Urinary bladder (tissue), 4 donors: Measurements from ENCODE around the gene TNIK. TPM values are rescaled to one million over a fixed set of nuclear protein-coding genes. Genes with fewer than 3 reads are reported as not detected.
A peak's percentile ranks its signal among the peaks of the same experiment; 100 is the strongest.

Experiments
- DNase-seq: peaks from one replicate; pipeline ENCODE4 v3.0.0-alpha.2; 2015; ENCODE audit errors: extremely low spot score
- H3K27ac ChIP-seq: one replicate; pipeline ENCODE4 v1.5.1; 2013; ENCODE audit warnings: low read depth, mild to moderate bottlenecking, moderate library complexity
- H3K36me3 ChIP-seq: one replicate; pipeline ENCODE4 v1.6.1; 2013; ENCODE audit warnings: mild to moderate bottlenecking, moderate library complexity; ENCODE audit not compliant: insufficient read depth
- H3K4me1 ChIP-seq: one replicate; pipeline ENCODE4 v1.6.1; 2013; ENCODE audit warnings: mild to moderate bottlenecking, moderate library complexity; ENCODE audit not compliant: insufficient read depth
- H3K4me3 ChIP-seq: one replicate; pipeline ENCODE4 v1.5.1; 2013; ENCODE audit warnings: low read depth, low read length
- WGBS: extraction: QIAGEN DNeasy Blood & Tissue Kit; methylation state at CpG from one replicate; pipeline ENCODE4 v1.1.7; 2013; 5-methylcytosine and 5-hydroxymethylcytosine counted together
- polyA plus RNA-seq: library from polyadenylated mRNA; stranded (reverse); fragments of 200-250 nt; gene quantifications from one replicate; pipeline ENCODE4 v1.2.3, GENCODE V29; 2013
- total RNA-seq: library from RNA; depleted of rRNA; stranded (reverse); fragments of >200 nt; gene quantifications from one replicate; pipeline ENCODE4 v1.2.3, GENCODE V29; 2014
- donor health status: healthy with polysubstance abuse.
- donor health status: healthy.

Gene TNIK
- total and polyA plus RNA-seq, 2 donors = 6.5 to 26.6 TPM

- Histone ChIP-seq H3K4me1 (no peaks in the 10 kb centered on the region), H3K4me3 (no peak overlapping the region), H3K27ac (no peak overlapping the region), H3K36me3 (no peaks in the 10 kb centered on the region)
- 79% methylated on average over 1 of the region's 1 CpG for WGBS
- DNase-seq = no peak
Observed at GRCh38 chr3:171412473-171412872, 47.7 kb downstream of the TNIK start.

DNA sequence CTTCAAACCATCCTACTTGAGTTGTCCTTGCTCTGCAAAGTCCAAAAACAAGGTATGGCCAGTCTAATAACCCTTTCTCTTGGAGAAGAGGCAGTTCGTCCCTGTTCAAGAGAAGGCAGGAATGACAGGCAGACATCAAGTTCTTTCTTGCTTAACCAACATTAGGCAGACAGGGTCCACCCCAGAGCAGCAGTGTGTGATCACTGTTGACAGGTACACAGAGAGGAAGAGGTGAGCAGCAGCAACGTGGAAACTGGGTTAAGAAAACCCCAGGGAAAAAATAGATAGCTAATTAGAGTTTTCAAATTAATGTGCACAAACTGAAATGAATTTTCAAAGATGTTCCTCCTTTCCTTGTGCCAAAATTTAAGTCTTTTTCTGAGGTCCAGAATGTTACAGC is 48.2 kb downstream of the TNIK start:
- 81% methylated on average over 2 of the region's 2 CpGs for WGBS
- no peak overlapping the region for H3K27ac ChIP-seq
- no peaks in the 10 kb centered on the region for H3K4me1 ChIP-seq
- no peak for DNase-seq
- H3K4me3 ChIP-seq = no peak overlapping the region
- no peaks in the 10 kb centered on the region for H3K36me3 ChIP-seq

GRCh38 chr3:171410186-171410585 is 50.0 kb downstream of the TNIK start:
- Histone ChIP-seq H3K27ac (no peak overlapping the region), H3K36me3 (no peaks in the 10 kb centered on the region), H3K4me1 (no peaks in the 10 kb centered on the region), H3K4me3 (no peak overlapping the region)
- DNase-seq = no peak
- 97% methylated on average over 6 of the region's 6 CpGs for WGBS

- H3K4me1 ChIP-seq = no peaks in the 10 kb centered on the region
- H3K4me3 ChIP-seq = no peak overlapping the region
- DNase-seq = no peak
- no peaks in the 10 kb centered on the region for H3K36me3 ChIP-seq
- no peak overlapping the region for H3K27ac ChIP-seq
- 83% methylated on average over 3 of the region's 3 CpGs for WGBS
Observed at GRCh38 chr3:171407759-171408158, 52.4 kb downstream of the TNIK start.

DNA sequence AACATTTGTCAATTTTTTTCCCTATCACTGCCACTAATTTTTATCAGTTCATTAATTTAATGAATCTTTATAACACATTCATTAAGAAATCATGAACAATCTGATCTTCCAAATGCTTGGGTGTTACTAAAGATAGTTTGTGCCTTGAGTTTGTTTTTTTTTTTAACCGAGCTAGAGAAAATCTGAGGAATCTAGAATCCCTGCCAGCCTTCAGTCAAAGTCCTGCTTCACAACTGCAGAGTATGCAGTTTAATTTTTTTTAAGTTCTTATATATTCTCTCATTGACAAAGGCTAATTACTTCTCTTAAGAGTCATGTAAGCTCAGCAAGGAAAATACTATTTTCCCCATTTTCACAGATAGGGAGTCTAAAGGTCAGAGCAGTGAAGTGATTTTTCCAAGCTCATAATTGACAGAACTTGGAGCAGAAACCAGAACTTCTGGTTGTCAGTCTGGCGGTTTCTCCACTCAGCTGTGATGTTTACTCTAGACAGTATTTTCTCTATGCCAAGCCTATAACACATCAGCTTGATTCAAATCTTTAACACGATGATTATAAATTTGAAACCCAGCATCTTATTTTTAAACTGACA is 55.7 kb downstream of the TNIK start:
- H3K27ac ChIP-seq = no peak overlapping the region
- WGBS = 30% methylated on average over 3 of the region's 3 CpGs
- no peak overlapping the region for H3K4me3 ChIP-seq
- DNase-seq = no peak
- H3K4me1 ChIP-seq = no peaks in the 10 kb centered on the region
- no peaks in the 10 kb centered on the region for H3K36me3 ChIP-seq

DNA sequence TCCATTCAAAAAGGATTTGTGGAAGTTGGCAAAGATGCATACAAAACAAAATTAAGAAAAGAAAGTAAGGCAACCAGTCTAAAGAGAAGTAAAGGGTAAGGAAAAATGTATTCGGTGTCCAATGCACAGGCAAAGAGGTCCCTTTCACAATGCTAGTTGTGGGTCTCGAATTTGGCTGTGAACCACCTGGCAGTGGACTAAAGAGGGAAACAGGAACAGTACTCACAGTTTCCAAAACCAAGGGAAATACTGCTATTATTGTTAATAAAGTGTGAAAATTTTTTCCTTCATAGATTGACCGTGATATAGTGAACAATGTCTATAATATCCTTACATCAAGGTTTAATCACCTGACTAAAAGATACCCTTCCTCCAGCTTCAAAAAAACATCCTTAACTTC is 57.9 kb downstream of the TNIK start:
- H3K36me3 ChIP-seq = no peaks in the 10 kb centered on the region
- WGBS = 89% methylated on average over 3 of the region's 3 CpGs
- H3K4me3 ChIP-seq = no peak overlapping the region
- H3K27ac ChIP-seq = no peak overlapping the region
- H3K4me1 ChIP-seq = no peaks in the 10 kb centered on the region
- no peak for DNase-seq

GRCh38 chr3:171401432-171401831 is 58.8 kb downstream of the TNIK start:
- no peaks in the 10 kb centered on the region for H3K36me3 ChIP-seq
- H3K4me3 ChIP-seq = no peak overlapping the region
- H3K27ac ChIP-seq = no peak overlapping the region
- H3K4me1 ChIP-seq = no peaks in the 10 kb centered on the region
- 66% methylated on average over 1 of the region's 1 CpG for WGBS
- DNase-seq = no peak

GRCh38 chr3:171399842-171400241 is 60.4 kb downstream of the TNIK start:
- Histone ChIP-seq H3K27ac (no peak overlapping the region), H3K36me3 (no peaks in the 10 kb centered on the region), H3K4me3 (no peak overlapping the region), H3K4me1 (no peaks in the 10 kb centered on the region)
- no peak for DNase-seq
- 80% methylated on average over 2 of the region's 2 CpGs for WGBS

DNA sequence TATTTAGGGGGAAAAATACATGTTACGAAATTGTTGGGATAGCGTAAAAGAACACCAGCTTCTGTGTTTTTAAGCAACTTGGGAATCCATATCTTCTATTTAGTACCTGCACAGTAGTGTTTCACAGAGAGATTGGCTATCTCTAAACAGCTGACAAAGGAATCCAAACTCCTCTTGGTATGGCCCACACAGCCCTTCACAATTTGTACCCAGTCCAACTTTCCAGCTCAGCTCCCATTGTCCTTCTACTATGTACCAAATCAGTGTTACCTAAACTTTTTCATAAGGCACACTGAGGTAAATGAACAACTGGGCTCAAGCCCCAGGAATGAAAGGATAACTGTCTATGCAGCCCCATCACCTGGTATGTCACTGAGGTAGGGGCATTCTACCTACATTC is 61.9 kb downstream of the TNIK start:
- H3K4me1 ChIP-seq = no peaks in the 10 kb centered on the region
- no peak overlapping the region for H3K4me3 ChIP-seq
- WGBS = 96% methylated on average over 2 of the region's 2 CpGs

GRCh38 chr3:171397089-171397488 is 63.1 kb downstream of the TNIK start:
- H3K36me3 ChIP-seq = no peaks in the 10 kb centered on the region
- DNase-seq = no peak
- H3K4me3 ChIP-seq = no peak overlapping the region
- H3K4me1 ChIP-seq = no peaks in the 10 kb centered on the region
- H3K27ac ChIP-seq = no peak overlapping the region
- 94% methylated on average over 3 of the region's 3 CpGs for WGBS

More for the DNA sequence above, 61.9 kb downstream of the TNIK start:
- Histone ChIP-seq H3K27ac (no peak overlapping the region), H3K36me3 (no peaks in the 10 kb centered on the region)
- no peak for DNase-seq

GRCh38 chr3:171396048-171396447 is 64.2 kb downstream of the TNIK start:
- DNase-seq = no peak
- Histone ChIP-seq H3K27ac (no peak overlapping the region), H3K36me3 (no peaks in the 10 kb centered on the region), H3K4me1 (no peaks in the 10 kb centered on the region), H3K4me3 (no peak overlapping the region)
- WGBS = 71% methylated on average over 3 of the region's 3 CpGs

DNA sequence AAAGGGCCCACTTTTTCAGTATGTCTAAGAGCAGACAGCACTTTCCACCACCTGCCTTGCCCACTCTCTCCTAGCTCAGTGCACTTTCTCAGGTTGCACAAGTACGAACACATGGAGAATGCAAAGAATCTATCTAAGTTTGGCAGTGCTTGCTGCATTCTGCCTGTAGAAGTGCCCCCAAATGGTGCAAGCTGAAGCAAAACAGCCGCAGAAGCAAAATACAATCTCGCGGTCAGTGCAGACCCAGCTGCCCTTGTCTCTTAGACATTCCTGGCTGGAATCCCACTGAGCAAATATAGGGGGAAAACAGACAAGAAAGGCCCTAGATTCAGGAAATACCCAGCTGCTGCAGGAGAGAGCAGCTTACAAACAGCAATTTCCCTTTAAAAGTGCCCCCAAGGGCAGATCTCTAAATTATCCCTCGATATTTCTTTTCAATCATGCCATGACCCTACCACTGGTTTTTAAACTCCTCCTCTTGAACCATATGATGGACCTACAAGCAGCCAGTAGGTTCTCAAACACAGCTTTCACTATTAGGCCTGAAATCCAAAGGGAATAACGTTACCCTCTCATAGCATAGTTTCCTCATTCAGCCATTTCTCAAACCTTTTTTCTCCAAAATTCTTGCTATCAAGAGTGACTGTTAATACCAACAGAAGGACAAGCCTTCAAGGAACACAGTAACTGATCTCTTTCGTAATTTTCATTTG is 67.0 kb downstream of the TNIK start:
- 40% methylated on average over 7 of the region's 7 CpGs for WGBS
- no peaks in the 10 kb centered on the region for H3K36me3 ChIP-seq
- no peak overlapping the region for H3K27ac ChIP-seq
- no peak overlapping the region for H3K4me3 ChIP-seq
- no peaks in the 10 kb centered on the region for H3K4me1 ChIP-seq
- DNase-seq = peak; percentile 14

DNA sequence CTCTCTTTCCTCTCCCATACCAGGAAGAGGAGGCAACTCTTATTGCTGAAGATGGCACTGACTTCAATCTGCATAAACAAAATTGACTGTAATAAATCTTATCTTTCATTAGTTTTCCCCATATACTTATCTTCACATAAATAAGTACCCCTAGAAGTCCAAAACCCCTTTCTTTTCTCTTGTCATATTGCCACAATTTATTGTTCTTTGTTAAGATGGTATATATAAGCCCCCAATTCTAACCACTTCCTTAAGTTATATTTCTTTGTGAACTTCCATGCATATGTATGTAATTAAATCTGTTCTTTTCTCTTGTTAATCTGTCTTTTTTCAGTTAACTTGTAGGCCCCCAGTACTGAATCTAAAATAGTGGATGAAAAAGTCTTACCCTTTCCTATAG is 68.8 kb downstream of the TNIK start:
- no peak for DNase-seq
- H3K27ac ChIP-seq = no peak overlapping the region
- no peaks in the 10 kb centered on the region for H3K36me3 ChIP-seq
- H3K4me1 ChIP-seq = no peaks in the 10 kb centered on the region
- no peak overlapping the region for H3K4me3 ChIP-seq

- no peak for DNase-seq
- Histone ChIP-seq H3K27ac (no peak overlapping the region), H3K36me3 (no peaks in the 10 kb centered on the region), H3K4me3 (no peak overlapping the region), H3K4me1 (no peaks in the 10 kb centered on the region)
- 92% methylated on average over 9 of the region's 9 CpGs for WGBS
Observed at GRCh38 chr3:171390051-171390941, 69.9 kb downstream of the TNIK start.
